Measurements from ENCODE around the gene FRMD5. TPM values are rescaled to one million over a fixed set of nuclear protein-coding genes. Genes with fewer than 3 reads are reported as not detected.

Gene FRMD5
- total RNA-seq, 1 donor, result not detected

GRCh38 chr15:43913941-43914340, 281.1 kb downstream of the FRMD5 start:
- Histone ChIP-seq H3K9me3 (ENCODE audit: low read depth, low read length) (no peaks in the 10 kb centered on the region), H3K4me3 (ENCODE audit: low read length) (no peak overlapping the region), H3K27me3 (ENCODE audit: insufficient read depth, low read length) (no peaks in the 10 kb centered on the region), H3K4me1 (ENCODE audit: insufficient read depth, low read length) (no peaks in the 10 kb centered on the region)

GRCh38 chr15:43913026-43913780, 281.9 kb downstream of the FRMD5 start:
- Histone ChIP-seq H3K27me3 (ENCODE audit: insufficient read depth, low read length) (no peaks in the 10 kb centered on the region), H3K4me1 (ENCODE audit: insufficient read depth, low read length) (no peaks in the 10 kb centered on the region), H3K4me3 (ENCODE audit: low read length) (no peak overlapping the region), H3K9me3 (ENCODE audit: low read depth, low read length) (no peaks in the 10 kb centered on the region)

DNA sequence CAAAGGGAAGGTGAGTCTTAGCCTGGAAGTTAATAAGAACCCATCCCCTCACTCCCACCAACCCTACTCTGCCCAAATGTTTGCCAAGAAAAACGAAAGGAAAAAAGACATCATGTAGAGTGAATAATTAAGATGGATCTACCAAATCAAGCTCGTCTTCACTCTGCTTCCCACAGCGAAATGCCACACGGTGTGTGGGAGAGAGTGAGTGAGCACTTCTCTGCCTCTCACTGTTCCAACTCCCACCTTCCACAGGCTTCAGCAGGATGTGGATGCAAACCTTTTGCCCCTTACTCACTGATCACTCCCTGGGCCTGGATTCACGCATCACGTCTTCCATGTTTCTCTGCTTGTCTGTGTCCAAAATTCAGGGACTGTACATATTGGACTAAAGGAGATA, 282.9 kb downstream of the FRMD5 start:
- H3K4me1 ChIP-seq (ENCODE audit: insufficient read depth, low read length), result no peaks in the 10 kb centered on the region
- no peak overlapping the region for H3K4me3 ChIP-seq (ENCODE audit: low read length)
- no peaks in the 10 kb centered on the region for H3K27me3 ChIP-seq (ENCODE audit: insufficient read depth, low read length)

GRCh38 chr15:43911235-43911781, 283.8 kb downstream of the FRMD5 start:
- H3K9me3 ChIP-seq (ENCODE audit: low read depth, low read length), result no peaks in the 10 kb centered on the region

More for the DNA sequence above, 282.9 kb downstream of the FRMD5 start:
- H3K9me3 ChIP-seq (ENCODE audit: low read depth, low read length), result no peaks in the 10 kb centered on the region

DNA sequence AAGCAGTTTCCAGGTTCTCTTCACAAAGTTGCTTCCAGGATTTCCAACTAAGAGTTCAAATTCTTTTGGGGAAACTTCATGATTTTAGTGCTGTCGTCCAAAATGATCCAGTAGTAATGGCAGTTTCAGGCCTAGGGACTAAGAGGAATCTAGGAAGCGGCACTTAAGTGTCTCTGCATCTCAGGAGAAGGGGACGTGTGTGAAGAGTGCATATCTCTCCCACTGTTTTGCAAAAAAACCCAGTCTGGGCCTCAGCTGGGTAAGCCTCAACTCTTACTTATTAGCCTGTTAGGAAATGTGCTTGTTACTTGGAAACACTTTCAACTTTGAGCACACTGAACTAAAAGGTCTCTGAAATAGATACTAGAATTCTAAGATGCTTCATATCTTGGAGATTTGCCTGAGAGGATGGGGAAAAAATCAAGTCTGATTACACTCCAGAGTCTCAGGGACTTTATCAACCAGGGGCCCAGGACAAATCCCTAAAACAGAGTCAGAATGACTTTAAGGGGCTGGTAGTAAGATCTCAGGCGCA, 286.5 kb downstream of the FRMD5 start:
- no peak overlapping the region for H3K4me3 ChIP-seq (ENCODE audit: low read length)
- H3K9me3 ChIP-seq (ENCODE audit: low read depth, low read length), result no peaks in the 10 kb centered on the region
- no peaks in the 10 kb centered on the region for H3K4me1 ChIP-seq (ENCODE audit: insufficient read depth, low read length)
- H3K27me3 ChIP-seq (ENCODE audit: insufficient read depth, low read length), result no peaks in the 10 kb centered on the region

More at GRCh38 chr15:43911235-43911781, 283.8 kb downstream of the FRMD5 start:
- H3K4me3 ChIP-seq (ENCODE audit: low read length), result no peak overlapping the region
- H3K4me1 ChIP-seq (ENCODE audit: insufficient read depth, low read length), result no peaks in the 10 kb centered on the region
- H3K27me3 ChIP-seq (ENCODE audit: insufficient read depth, low read length), result no peaks in the 10 kb centered on the region

DNA sequence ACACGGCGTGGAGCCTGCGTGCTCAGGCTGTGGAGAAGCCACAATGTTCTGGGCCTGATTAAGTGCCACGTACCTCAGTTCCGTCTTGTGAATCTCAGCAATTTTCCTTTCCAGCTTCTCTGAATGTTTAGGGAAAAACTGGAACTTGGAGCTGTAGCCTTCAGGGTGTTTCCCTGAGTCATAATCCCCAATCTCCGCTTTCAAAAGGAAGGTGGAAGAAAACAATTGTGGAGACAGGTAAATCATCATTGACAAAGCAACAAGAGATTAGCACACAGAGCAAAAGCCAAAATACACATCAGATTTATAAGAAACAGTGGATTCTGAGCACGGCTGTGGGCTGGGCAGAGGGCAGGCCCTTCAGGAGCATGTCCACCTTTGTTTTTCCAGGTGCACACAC, 289.3 kb downstream of the FRMD5 start:
- Histone ChIP-seq H3K4me1 (ENCODE audit: insufficient read depth, low read length) (no peaks in the 10 kb centered on the region), H3K9me3 (ENCODE audit: low read depth, low read length) (no peaks in the 10 kb centered on the region), H3K27me3 (ENCODE audit: insufficient read depth, low read length) (no peaks in the 10 kb centered on the region)

GRCh38 chr15:43903864-43904290, 291.2 kb downstream of the FRMD5 start:
- Histone ChIP-seq H3K4me3 (ENCODE audit: low read length) (no peak overlapping the region), H3K27me3 (ENCODE audit: insufficient read depth, low read length) (no peaks in the 10 kb centered on the region), H3K4me1 (ENCODE audit: insufficient read depth, low read length) (no peaks in the 10 kb centered on the region), H3K9me3 (ENCODE audit: low read depth, low read length) (no peaks in the 10 kb centered on the region)

More for the DNA sequence above, 289.3 kb downstream of the FRMD5 start:
- H3K4me3 ChIP-seq (ENCODE audit: low read length), result no peak overlapping the region

- Histone ChIP-seq H3K27me3 (ENCODE audit: insufficient read depth, low read length) (no peaks in the 10 kb centered on the region), H3K4me3 (ENCODE audit: low read length) (no peak overlapping the region), H3K4me1 (ENCODE audit: insufficient read depth, low read length) (no peaks in the 10 kb centered on the region), H3K9me3 (ENCODE audit: low read depth, low read length) (no peaks in the 10 kb centered on the region)
These were observed 293.6 kb downstream of the FRMD5 start for GRCh38 chr15:43901495-43901894.

- H3K27me3 ChIP-seq (ENCODE audit: insufficient read depth, low read length), result no peaks in the 10 kb centered on the region
- no peaks in the 10 kb centered on the region for H3K9me3 ChIP-seq (ENCODE audit: low read depth, low read length)
- no peak overlapping the region for H3K4me3 ChIP-seq (ENCODE audit: low read length)
- no peaks in the 10 kb centered on the region for H3K4me1 ChIP-seq (ENCODE audit: insufficient read depth, low read length)
These were observed 294.1 kb downstream of the FRMD5 start for GRCh38 chr15:43900996-43901395.

DNA sequence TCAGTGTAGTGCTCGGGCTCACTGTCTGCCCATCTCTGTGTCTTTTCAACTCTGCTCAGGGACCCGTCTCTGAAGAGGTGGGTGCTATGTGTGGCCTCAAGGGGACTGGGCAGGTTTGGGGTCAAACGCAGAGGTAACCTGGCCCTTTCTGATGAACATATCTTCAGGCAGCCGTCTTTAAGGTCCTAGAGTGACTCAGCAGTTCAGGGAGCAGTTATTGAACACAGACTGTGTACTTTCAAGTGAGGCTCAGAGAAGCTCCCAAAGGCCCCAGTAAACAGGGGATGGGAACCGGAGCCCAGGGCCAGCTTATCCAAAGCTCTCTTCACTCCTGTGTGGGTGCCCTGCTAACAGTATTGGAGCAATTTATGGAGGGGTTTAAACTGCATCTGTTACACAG, 295.1 kb downstream of the FRMD5 start:
- no peak overlapping the region for H3K4me3 ChIP-seq (ENCODE audit: low read length)
- no peaks in the 10 kb centered on the region for H3K4me1 ChIP-seq (ENCODE audit: insufficient read depth, low read length)
- H3K27me3 ChIP-seq (ENCODE audit: insufficient read depth, low read length), result no peaks in the 10 kb centered on the region
- H3K9me3 ChIP-seq (ENCODE audit: low read depth, low read length), result no peaks in the 10 kb centered on the region

- Histone ChIP-seq H3K27me3 (ENCODE audit: insufficient read depth, low read length) (no peaks in the 10 kb centered on the region), H3K9me3 (ENCODE audit: low read depth, low read length) (no peaks in the 10 kb centered on the region), H3K4me1 (ENCODE audit: insufficient read depth, low read length) (no peaks in the 10 kb centered on the region), H3K4me3 (ENCODE audit: low read length) (no peak overlapping the region)
These were observed 296.2 kb downstream of the FRMD5 start for GRCh38 chr15:43898891-43899290.

DNA sequence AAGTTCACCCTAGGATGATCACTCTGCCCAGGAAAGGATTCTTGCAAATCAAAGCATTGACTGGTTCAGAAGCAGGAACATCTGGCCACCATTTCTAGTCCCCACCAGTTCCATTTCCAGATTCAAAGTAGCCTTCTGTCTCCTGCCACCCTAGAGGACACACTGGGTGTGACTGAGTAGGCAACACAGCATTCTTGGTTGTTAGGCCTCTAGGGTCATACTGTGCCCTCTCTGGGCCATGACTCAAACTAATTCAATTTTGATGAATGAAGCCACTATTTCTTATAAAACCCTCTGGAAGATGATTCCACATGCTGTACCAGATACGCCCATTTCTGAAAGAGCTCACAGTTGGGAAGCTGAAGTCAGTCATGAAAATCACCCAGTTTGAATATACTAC, 298.5 kb downstream of the FRMD5 start:
- H3K4me1 ChIP-seq (ENCODE audit: insufficient read depth, low read length), result no peaks in the 10 kb centered on the region
- no peaks in the 10 kb centered on the region for H3K27me3 ChIP-seq (ENCODE audit: insufficient read depth, low read length)
- no peaks in the 10 kb centered on the region for H3K9me3 ChIP-seq (ENCODE audit: low read depth, low read length)
- H3K4me3 ChIP-seq (ENCODE audit: low read length), result no peak overlapping the region

DNA sequence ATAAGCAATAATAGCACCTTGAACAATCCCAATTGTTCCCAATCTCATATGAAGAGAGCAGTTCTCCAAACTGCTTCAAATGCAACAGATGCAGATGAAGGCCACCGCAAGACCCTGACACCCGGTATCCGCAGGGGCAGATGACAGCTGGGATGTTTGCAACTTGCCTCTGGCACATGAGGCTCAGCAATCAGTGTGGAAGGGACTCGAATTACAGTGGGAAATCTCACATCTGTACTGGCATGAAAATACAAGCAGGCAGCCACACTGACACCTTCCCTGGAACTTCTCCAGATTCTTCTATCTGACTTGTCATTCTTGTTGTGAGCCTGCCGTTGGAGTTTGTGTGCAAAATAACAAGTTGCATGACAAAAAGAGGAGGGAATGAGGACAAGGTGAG, 299.5 kb downstream of the FRMD5 start:
- no peaks in the 10 kb centered on the region for H3K27me3 ChIP-seq (ENCODE audit: insufficient read depth, low read length)
- no peak overlapping the region for H3K4me3 ChIP-seq (ENCODE audit: low read length)
- no peaks in the 10 kb centered on the region for H3K9me3 ChIP-seq (ENCODE audit: low read depth, low read length)
- no peaks in the 10 kb centered on the region for H3K4me1 ChIP-seq (ENCODE audit: insufficient read depth, low read length)

DNA sequence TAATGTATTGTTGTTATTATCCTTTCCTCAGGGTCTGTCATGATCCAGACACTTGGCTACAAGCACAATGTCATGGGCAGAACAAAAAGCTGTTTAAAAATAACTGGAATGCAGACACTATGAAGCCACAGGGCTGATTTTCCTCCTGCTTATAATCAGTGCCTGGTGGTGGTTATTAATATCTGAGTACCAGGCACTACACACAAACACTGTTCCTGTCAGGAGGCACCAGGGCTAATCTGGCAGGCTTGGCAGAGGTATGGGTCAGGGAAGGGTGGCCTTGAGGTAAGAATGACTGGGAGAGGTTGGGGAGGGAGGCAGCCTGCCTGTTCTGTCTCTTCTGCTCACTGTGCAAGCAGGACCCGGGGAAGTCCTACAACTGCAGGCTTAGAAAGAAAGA, 301.1 kb downstream of the FRMD5 start:
- Histone ChIP-seq H3K4me1 (ENCODE audit: insufficient read depth, low read length) (no peaks in the 10 kb centered on the region), H3K27me3 (ENCODE audit: insufficient read depth, low read length) (no peaks in the 10 kb centered on the region), H3K9me3 (ENCODE audit: low read depth, low read length) (no peaks in the 10 kb centered on the region), H3K4me3 (ENCODE audit: low read length) (no peak overlapping the region)

GRCh38 chr15:43889042-43889441, 306.0 kb downstream of the FRMD5 start:
- no peaks in the 10 kb centered on the region for H3K27me3 ChIP-seq (ENCODE audit: insufficient read depth, low read length)
- no peaks in the 10 kb centered on the region for H3K4me1 ChIP-seq (ENCODE audit: insufficient read depth, low read length)
- no peaks in the 10 kb centered on the region for H3K9me3 ChIP-seq (ENCODE audit: low read depth, low read length)
- no peak overlapping the region for H3K4me3 ChIP-seq (ENCODE audit: low read length)

DNA sequence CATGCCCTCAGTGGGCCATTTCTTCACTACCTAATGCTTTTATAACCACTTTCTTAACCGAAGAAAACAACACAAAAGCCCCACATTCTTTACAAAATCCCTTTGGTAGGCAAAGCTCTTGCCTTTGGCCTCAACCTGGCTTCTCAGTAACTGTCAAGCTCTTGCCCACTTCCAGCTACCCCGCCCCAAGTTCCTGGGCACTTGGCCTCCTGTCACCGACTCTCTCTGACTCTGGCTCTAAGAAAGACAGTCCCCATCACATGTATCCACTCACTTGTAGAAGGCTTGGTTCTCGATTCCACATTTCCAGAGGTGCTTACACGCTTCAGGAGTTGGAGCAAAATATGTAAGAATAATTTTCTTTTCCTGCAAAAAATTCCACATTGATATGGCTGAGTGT, 307.2 kb downstream of the FRMD5 start:
- H3K9me3 ChIP-seq (ENCODE audit: low read depth, low read length), result no peaks in the 10 kb centered on the region
- no peaks in the 10 kb centered on the region for H3K27me3 ChIP-seq (ENCODE audit: insufficient read depth, low read length)
- H3K4me3 ChIP-seq (ENCODE audit: low read length), result no peak overlapping the region
- H3K4me1 ChIP-seq (ENCODE audit: insufficient read depth, low read length), result no peaks in the 10 kb centered on the region
